K562 (cell line): ENCODE results near the gene TMEM181. TPM values are rescaled to one million over a fixed set of nuclear protein-coding genes. Genes with fewer than 3 reads are reported as not detected.

Experiments used
- CXXC5 ChIP-seq: fragments of 250-450 bp; sonication (Bioruptor Pico); IDR thresholded peaks from 2 replicates; pipeline ENCODE4 v1.8.0; 2022; ENCODE audit warnings: inconsistent platforms, mild to moderate bottlenecking, moderate library complexity
- GTF2E2 ChIP-seq: fragments of 200-800 bp; sonication (Bioruptor generic); IDR thresholded peaks from 2 replicates; pipeline ENCODE4 v1.6.1; 2016; ENCODE audit warnings: missing genetic modification characterization, missing compliant biosample characterization
- HDGF ChIP-seq: fragments of 450-650 bp; IDR thresholded peaks from 2 replicates; pipeline ENCODE4 v1.6.1; 2016
- HLTF ChIP-seq: fragments of 450-650 bp; IDR thresholded peaks from 2 replicates; pipeline ENCODE4 v1.6.1; 2016
- HNRNPH1 ChIP-seq: fragments of 200-400 bp; formaldehyde crosslinking; optimal IDR thresholded peaks from 2 replicates; pipeline ENCODE3; 2017; ENCODE audit warnings: low read depth, mild to moderate bottlenecking, low read length, moderate library complexity
- LARP7 ChIP-seq: fragments of 450-650 bp; IDR thresholded peaks from 2 replicates; pipeline ENCODE4 v1.6.1; 2016
- OTX1 ChIP-seq: fragments of 450-650 bp; formaldehyde crosslinking; IDR thresholded peaks from 2 replicates; pipeline ENCODE4 v1.4.0; 2022; ENCODE audit warnings: mild to moderate bottlenecking
- SMC3 ChIP-seq: conservative IDR thresholded peaks from 2 replicates; pipeline ENCODE4 v1.6.1; 2011; ENCODE audit warnings: low read depth, low read length, improper control_type of control experiment; ENCODE audit not compliant: insufficient read depth
- STAT5A ChIP-seq: IDR thresholded peaks from 2 replicates; pipeline ENCODE4 v1.6.1; 2012; ENCODE audit warnings: low read length, inconsistent platforms, borderline replicate concordance
- ZNF41 ChIP-seq: fragments of 250-450 bp; sonication (Bioruptor Pico); conservative IDR thresholded peaks from 2 replicates; pipeline ENCODE4 v1.4.0; 2020; ENCODE audit warnings: mild to moderate bottlenecking
- polyA plus RNA-seq, 8 experiments: library from polyadenylated mRNA; depleted of rRNA in 4 of 8; stranded (reverse) in 5 of 8; unstranded in 3 of 8; fragments of >200 nt; fragmentation: Nextera tagmentation in 2 of 8; fragmentation: Illumina TruSeq in 1 of 8; extraction: Ambion mirVana in 2 of 8; extraction: Trizol in 1 of 8; gene quantifications; 2 replicates each; pipeline versions ENCODE4 v1.2.1 to v1.2.3, GENCODE V29; 2011 to 2014; ENCODE audit warnings: inconsistent platforms in 1 of 8, missing spikeins in 1 of 8
- total RNA-seq, 7 experiments: library from RNA; depleted of rRNA in 6 of 7; stranded (reverse); fragments of >200 nt in 6 of 7; fragmentation: Illumina TruSeq in 2 of 7; extraction: Trizol in 2 of 7; gene quantifications; 2 replicates each; pipeline versions ENCODE4 v1.2.1 to v1.2.3, GENCODE V29; 2011 to 2021; ENCODE audit warnings: low replicate concordance in 1 of 7
- TF ChIP-seq, protein P1 (sequence below), 2 experiments: IDR thresholded peaks; 2 replicates each; pipeline ENCODE4 v1.6.1; 2011; ENCODE audit warnings: borderline replicate concordance in 1 of 2, control low read depth in 1 of 2, low read depth in 1 of 2, low read length in 1 of 2, mild to moderate bottlenecking in 1 of 2, mixed read lengths in 1 of 2, moderate library complexity in 1 of 2; ENCODE audit not compliant: insufficient read depth in 1 of 2, insufficient read length in 1 of 2, poor library complexity in 1 of 2, severe bottlenecking in 1 of 2; ENCODE audit errors: extremely low read depth in 1 of 2
- TF ChIP-seq, protein P2 (sequence below), 2 experiments: fragments of 450-650 bp; formaldehyde crosslinking in 1 of 2; IDR thresholded peaks; 2 replicates each; pipeline versions ENCODE4 v1.4.0 to v1.6.1; 2014 to 2020; ENCODE audit warnings: mild to moderate bottlenecking in 2 of 2, borderline replicate concordance in 1 of 2, low read depth in 1 of 2

The TMEM181 gene
- total and polyA plus RNA-seq, 9 of the 15 experiments (the other 6 are each of a cell fraction or from before 2014, with no cell fraction given) = 5.6 to 27.2 (median 19.9) TPM

DNA sequence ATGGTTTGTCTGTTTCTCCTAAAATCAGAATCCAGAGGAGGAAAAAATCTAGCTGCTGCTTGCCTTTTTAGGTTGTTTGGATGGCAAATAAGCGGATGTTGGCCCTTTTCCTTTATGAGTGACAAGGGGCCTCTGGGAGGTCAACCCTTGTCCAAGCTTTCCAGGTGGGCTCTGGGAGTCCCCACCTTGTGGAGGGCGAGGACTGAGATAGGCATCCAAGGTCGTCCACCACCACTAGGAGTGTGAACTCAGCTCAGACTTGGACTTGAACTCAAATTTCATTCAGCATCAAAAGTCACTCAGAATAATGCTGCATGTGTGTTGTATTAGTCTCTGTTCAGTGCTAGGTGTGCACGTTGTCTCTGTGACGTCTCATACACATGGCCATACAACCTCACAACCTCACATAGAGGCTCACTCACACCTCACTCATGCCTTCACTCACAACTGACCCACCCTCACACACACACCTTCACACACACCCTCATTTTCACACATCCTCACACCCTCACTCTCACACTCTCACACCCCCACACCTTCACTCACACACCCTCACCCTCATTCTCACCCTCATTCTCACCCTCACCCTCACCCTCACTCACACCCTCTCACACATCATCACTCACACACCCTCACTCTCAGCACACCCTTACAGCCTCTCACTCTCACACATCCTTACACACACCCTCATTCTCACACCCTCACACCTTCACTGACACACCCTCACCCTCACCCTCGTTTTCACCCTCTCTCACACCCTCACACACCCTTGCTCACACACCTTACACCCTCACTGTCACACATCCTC lies 66.7 kb downstream of the TMEM181 start (continued):
- TF ChIP-seq, protein P1, sequence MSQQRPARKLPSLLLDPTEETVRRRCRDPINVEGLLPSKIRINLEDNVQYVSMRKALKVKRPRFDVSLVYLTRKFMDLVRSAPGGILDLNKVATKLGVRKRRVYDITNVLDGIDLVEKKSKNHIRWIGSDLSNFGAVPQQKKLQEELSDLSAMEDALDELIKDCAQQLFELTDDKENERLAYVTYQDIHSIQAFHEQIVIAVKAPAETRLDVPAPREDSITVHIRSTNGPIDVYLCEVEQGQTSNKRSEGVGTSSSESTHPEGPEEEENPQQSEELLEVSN (IDR thresholded peaks at IDR 0.05; ENCODE audit: borderline replicate concordance in 1 of 2, extremely low read depth in 1 of 2, insufficient read depth in 1 of 2, insufficient read length in 1 of 2, low read depth in 1 of 2, low read length in 1 of 2, poor library complexity in 1 of 2, severe bottlenecking in 1 of 2) = no peak
- no peak for TF ChIP-seq ZNF41 (CRISPR knock-in tag)
- TF ChIP-seq, protein P2, sequence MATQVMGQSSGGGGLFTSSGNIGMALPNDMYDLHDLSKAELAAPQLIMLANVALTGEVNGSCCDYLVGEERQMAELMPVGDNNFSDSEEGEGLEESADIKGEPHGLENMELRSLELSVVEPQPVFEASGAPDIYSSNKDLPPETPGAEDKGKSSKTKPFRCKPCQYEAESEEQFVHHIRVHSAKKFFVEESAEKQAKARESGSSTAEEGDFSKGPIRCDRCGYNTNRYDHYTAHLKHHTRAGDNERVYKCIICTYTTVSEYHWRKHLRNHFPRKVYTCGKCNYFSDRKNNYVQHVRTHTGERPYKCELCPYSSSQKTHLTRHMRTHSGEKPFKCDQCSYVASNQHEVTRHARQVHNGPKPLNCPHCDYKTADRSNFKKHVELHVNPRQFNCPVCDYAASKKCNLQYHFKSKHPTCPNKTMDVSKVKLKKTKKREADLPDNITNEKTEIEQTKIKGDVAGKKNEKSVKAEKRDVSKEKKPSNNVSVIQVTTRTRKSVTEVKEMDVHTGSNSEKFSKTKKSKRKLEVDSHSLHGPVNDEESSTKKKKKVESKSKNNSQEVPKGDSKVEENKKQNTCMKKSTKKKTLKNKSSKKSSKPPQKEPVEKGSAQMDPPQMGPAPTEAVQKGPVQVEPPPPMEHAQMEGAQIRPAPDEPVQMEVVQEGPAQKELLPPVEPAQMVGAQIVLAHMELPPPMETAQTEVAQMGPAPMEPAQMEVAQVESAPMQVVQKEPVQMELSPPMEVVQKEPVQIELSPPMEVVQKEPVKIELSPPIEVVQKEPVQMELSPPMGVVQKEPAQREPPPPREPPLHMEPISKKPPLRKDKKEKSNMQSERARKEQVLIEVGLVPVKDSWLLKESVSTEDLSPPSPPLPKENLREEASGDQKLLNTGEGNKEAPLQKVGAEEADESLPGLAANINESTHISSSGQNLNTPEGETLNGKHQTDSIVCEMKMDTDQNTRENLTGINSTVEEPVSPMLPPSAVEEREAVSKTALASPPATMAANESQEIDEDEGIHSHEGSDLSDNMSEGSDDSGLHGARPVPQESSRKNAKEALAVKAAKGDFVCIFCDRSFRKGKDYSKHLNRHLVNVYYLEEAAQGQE (IDR thresholded peaks at IDR 0.05; ENCODE audit: borderline replicate concordance) = no peak
- TF ChIP-seq, protein P2 (CRISPR knock-in tag; IDR thresholded peaks at IDR 0.05; ENCODE audit: low read depth) = no peak
- no peak for TF ChIP-seq STAT5A
- TF ChIP-seq CXXC5 (CRISPR knock-in tag) = no peak
- peak; percentile 51; the same call in 1 of the 2 replicates for TF ChIP-seq HDGF
- TF ChIP-seq SMC3 = no peak
- TF ChIP-seq OTX1 (CRISPR knock-in tag) = peak; percentile 61; the same call in 1 of the 2 replicates
- no peak for TF ChIP-seq GTF2E2 (tag)
- 0 out of 2 replicates have a peak, but pooled peaks have one; percentile 48 for TF ChIP-seq HLTF
- TF ChIP-seq HNRNPH1 = no peak
- 0 out of 2 replicates have a peak, but pooled peaks have one; percentile 18 for TF ChIP-seq LARP7
